Femur (tissue), 1 donor: ENCODE results near the gene FDX2.
A peak's percentile ranks its signal among the peaks of the same experiment; 100 is the strongest.
"Not testable (repeated sequence)": the region's sequence is repeated elsewhere in the genome, so short reads cannot be mapped to it uniquely, and the experiment has no call there.

Experiments used
- DNase-seq: peaks from one replicate; pipeline ENCODE4 v3.0.0-alpha.2; 2017

The FDX2 gene

GRCh38 chr19:10283301-10284064 is 32.3 kb downstream of the FDX2 start:
- no peak for DNase-seq

DNA sequence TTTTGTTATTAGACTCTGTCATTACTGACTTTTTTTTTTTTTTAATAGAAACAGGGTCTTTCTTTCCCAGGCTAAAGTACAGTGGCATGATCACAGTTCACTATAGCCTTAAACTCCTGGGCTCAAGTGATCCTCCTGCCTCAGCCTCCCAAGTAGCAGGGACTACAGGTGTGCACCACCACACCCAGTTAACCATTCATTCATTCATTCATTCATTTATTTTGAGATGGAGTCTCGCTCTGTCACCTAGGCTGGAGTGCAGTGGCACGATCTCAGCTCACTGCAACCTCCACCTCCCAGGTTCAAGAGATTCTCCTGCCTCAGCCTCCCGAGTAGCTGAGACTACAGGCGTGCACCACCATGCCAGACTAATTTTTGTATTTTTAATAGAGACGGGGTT is 33.8 kb downstream of the FDX2 start:
- DNase-seq: not testable (repeated sequence)

DNA sequence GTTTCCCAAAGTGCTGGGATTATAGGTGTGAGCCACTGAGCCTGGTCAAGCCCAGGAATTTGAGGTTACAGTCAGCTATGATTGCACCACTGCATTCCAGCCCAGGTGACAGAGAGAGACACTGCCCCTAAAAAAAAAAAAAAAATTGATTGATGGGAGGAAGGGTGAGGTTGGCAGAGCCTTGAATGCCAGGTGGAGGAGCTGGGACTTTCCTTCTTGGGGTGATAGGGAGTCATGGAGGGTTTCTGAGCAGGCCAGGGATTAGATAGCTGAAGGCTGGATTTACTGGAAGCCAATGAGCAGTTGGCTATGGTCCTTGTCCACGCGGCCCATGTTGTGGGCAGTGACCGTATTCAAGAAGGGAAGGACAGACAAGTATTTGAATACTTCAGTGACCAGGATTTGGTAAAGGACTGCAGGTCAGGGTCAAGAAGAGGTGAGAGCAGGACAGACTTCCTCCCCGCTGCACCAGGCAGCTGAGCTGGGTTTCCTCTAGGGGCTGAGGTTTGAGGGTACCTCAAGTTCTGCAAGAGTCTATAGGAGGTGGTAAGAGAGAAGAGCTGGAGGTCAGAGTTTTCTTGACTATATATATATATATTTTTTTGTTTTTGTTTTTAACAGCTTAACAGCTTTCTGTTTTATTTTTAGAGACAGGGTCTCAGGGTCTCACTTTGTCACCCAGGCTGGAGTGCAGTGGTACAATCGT is 35.9 kb downstream of the FDX2 start:
- no peak for DNase-seq

GRCh38 chr19:10278935-10279334 is 36.9 kb downstream of the FDX2 start:
- DNase-seq: no peak

DNA sequence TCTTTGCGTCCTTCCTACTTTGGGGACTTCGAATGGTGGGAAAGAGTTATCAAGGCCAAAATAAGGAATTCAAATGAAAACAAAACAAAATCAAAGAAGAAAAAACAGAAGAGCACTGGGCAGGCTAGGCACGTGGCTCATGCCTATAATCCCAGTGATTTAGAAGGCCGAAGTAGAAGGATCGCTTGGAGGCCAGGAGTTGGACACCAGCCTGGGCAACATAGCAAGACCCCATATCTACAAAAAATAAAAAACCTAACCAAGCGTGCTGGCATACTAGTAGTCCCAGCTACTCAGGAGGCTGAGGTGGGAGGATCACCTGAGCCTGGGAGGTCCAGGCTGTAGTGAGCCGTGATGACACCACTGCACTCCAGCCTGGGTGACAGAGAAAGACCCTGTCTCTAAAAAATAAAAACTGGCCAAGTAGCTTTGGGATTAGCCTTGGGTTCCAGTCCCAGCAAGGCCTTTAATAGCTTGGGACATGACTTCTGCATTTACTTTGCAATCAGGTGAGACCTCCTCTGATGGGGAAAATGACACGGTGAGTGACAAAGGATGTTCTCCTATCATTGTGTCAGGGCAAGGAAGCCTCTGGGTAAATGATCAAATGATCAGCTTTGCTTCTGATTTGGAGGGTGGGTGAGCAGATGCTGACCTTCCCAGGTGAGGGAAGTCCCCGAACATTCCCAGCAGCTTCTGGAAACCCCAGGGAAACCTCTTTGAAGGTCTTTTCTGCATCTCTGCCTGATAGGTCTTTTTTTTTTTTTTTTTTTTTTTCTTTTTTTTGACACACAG is 37.8 kb downstream of the FDX2 start:
- no peak for DNase-seq

DNA sequence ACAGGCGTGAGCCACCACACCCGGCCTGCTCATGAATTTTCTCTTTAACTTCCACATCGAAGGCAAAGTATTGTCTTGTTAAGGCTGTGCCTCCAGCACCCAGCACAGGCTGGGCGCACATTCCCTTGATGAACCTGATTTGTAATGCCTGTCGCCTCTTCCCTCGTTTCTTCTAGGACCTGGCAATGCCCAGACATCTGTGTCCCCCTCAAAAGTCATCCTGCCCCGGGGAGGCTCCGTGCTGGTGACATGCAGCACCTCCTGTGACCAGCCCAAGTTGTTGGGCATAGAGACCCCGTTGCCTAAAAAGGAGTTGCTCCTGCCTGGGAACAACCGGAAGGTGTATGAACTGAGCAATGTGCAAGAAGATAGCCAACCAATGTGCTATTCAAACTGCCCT is 41.2 kb downstream of the FDX2 start:
- DNase-seq: no peak

- peak; percentile 27 for DNase-seq
These were observed 44.2 kb downstream of the FDX2 start for GRCh38 chr19:10271543-10272086.

GRCh38 chr19:10270616-10271394 is 45.0 kb downstream of the FDX2 start, which contains the start of gene ICAM1:
TSS of gene ICAM1 (plus strand) at chr19:10271120. CDS start at chr19:10271160, 40 bp downstream.
- DNase-seq: peak; percentile 83

DNA sequence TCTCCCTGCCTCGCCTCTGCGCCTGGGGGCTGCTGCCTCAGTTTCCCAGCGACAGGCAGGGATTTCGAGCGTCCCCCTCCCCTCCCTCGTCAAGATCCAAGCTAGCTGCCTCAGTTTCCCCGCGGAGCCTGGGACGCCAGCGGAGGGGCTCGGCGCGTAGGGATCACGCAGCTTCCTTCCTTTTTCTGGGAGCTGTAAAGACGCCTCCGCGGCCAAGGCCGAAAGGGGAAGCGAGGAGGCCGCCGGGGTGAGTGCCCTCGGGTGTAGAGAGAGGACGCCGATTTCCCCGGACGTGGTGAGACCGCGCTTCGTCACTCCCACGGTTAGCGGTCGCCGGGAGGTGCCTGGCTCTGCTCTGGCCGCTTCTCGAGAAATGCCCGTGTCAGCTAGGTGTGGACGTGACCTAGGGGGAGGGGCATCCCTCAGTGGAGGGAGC is 45.6 kb downstream of the FDX2 start:
- DNase-seq: peak; percentile 79

DNA sequence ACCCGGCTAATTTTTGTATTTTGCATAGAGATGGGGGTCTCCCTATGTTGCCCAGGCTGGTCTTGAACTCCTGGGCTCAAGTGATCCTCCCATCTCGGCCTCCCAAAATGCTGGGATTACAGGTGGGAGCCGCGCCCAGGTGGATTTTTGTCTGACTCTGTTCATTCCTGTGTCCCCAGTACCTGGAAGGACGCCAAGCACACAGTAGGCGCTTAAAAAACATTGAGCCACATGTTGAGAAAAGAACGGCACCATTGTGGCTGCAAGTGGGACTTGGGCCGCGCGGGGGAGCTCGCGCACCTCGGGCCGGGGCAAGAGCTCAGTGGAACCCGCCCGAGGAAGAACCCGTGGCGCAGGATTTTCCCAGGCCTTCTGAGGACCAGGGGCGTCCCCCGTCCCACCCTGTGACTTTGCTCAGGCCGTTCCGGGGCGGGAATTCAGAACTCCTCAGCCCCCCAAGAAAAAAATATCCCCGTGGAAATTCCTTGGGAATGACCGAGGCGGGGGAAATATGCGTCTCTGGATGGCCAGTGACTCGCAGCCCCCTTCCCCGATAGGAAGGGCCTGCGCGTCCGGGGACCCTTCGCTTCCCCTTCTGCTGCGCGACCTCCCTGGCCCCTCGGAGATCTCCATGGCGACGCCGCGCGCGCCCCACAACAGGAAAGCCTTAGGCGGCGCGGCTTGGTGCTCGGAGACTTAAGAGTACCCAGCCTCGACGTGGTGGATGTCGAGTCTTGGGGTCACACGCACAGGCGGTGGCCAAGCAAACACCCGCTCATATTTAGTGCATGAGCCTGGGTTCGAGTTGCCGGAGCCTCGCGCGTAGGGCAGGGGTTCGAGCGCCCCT is 46.3 kb downstream of the FDX2 start:
- DNase-seq: peak; percentile 89

- DNase-seq: peak; percentile 25
These were observed 47.7 kb downstream of the FDX2 start for GRCh38 chr19:10268071-10268470.

GRCh38 chr19:10266706-10267105 is 49.1 kb downstream of the FDX2 start:
- DNase-seq: no peak

GRCh38 chr19:10262771-10263170 is 53.0 kb downstream of the FDX2 start:
- DNase-seq: no peak

GRCh38 chr19:10260141-10260584 is 55.7 kb downstream of the FDX2 start:
- no peak for DNase-seq
